ENCODE measurements around the gene MMP28.

GRCh38 chr17:35748979-35749378 lies 46.5 kb downstream of the MMP28 start:
- no peak for TF ChIP-seq EZH2 (IDR thresholded peaks at IDR 0.05; ENCODE audit: low read length, missing control alignments)
- TF ChIP-seq, protein P1, sequence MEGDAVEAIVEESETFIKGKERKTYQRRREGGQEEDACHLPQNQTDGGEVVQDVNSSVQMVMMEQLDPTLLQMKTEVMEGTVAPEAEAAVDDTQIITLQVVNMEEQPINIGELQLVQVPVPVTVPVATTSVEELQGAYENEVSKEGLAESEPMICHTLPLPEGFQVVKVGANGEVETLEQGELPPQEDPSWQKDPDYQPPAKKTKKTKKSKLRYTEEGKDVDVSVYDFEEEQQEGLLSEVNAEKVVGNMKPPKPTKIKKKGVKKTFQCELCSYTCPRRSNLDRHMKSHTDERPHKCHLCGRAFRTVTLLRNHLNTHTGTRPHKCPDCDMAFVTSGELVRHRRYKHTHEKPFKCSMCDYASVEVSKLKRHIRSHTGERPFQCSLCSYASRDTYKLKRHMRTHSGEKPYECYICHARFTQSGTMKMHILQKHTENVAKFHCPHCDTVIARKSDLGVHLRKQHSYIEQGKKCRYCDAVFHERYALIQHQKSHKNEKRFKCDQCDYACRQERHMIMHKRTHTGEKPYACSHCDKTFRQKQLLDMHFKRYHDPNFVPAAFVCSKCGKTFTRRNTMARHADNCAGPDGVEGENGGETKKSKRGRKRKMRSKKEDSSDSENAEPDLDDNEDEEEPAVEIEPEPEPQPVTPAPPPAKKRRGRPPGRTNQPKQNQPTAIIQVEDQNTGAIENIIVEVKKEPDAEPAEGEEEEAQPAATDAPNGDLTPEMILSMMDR (conservative IDR thresholded peaks at IDR 0.05 in 1 of 2, IDR thresholded peaks at IDR 0.05 in 1 of 2; ENCODE audit: low read depth in 1 of 2, low read length in 2 of 2) = no peak
